Epithelial cell of prostate (primary cell): Measurements from ENCODE around the gene ADAMTSL5.
"Not testable (repeated sequence)": the region's sequence is repeated elsewhere in the genome, so short reads cannot be mapped to it uniquely, and the experiment has no call there.

Experiments used
- DNase-seq: peaks from one replicate; pipeline ENCODE4 v3.0.0-alpha.2; 2011; ENCODE audit warnings: low read depth, low spot score
- H3K27ac ChIP-seq: fragments of 450-650 bp; 2 replicates; pipeline ENCODE4 v1.5.1; 2017; ENCODE audit warnings: mild to moderate bottlenecking

ADAMTSL5 gene

DNA sequence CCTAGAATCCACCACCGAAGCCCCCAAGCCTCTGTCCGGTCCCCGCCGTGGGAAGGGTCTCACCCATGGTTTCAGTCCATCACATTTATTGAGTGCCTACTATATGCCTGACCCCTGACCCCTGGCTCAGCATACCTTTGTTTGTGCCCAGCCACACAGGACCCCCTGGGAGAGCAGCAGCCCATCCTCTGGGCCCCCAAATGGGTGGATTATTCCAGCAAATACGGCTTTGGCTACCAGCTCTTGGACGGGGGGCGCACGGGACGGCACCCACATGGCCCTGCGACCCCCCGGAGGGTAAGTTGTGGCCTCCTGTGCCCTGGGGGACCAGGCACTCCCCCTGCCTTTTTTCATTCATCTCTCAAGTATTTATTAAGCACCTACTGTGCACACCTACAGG lies 18.8 kb upstream of the ADAMTSL5 start:
- no peak for DNase-seq
- no peak overlapping the region for H3K27ac ChIP-seq

DNA sequence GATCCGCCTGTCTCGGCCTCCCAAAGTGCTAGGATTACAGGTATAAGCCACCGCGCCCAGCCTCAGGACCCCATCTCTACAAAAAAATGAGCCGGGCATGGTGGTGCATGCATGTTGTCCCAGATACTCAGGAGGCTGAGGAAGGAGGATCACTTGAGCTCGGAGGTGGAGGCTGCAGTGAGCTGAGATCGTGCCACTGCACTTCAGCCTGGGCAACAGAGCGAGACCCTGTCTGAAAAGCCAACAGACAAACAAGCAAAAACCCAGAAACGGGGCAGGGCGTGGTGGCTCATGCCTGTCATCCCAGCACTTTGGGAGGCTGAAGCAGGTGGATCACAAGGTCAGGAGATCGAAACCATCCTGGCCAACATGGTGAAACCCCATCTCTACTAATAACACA lies 18.0 kb upstream of the ADAMTSL5 start:
- DNase-seq, H3K27ac ChIP-seq: not testable (repeated sequence)

DNA sequence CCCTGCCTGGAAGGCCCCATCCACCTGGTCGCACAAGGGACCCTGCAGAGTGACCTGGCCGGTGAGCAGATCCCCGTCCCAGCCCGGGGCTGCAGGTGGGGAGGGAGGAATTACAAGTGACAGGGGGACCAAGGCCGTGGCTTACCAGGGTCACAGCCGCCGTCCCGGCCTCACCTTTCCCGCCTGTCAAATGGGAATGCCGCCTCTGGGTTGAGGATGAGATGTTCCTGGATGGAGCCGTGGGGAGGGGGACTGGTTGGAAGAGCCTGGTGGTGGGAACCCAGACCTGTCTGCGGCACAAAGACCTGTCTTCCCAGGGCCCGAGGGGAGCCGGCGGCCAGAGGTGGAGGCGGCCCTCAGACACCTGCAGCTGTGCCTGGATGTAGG lies 16.6 kb upstream of the ADAMTSL5 start:
- no peak overlapping the region for H3K27ac ChIP-seq
- DNase-seq: no peak

DNA sequence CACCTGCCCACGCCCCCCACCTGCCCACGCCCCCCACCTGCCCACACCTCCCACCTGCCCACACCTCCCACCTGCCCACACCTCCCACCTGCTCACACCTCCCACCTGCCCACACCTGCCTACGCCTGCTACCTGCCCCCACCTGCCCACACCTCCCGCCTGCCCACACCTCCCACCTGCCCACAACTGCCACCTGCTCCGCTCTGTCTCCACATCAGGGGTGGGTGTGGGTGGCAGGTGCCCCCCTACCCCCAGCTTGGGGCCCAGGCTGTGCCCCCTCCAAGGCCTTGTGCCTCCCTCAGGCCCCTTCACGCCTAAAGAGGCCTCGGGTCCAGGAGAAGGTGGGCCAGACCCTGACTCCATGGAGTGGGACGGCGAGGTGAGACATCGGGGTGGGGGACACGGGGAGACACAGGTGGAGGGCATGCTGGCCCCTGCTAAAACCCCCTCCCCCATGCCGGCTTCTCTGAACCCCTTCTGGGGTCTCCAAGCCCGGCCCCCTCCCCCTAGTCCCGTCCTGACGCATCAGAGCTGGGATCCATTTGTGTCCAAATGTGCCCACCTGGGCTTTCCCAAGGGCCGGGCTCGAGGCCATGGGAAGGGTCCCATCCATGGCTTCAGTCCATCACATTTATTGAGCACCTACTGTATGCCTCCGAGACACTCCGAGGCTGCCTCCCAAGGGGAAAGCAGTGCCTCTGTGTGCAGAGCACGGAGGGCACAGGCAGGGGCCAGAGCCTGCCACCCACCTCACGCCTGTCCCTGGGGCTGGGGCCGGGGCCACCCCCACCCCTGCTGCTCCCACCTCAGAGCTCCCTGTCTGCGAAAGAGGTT lies 16.0 kb upstream of the ADAMTSL5 start:
- DNase-seq: no peak

DNA sequence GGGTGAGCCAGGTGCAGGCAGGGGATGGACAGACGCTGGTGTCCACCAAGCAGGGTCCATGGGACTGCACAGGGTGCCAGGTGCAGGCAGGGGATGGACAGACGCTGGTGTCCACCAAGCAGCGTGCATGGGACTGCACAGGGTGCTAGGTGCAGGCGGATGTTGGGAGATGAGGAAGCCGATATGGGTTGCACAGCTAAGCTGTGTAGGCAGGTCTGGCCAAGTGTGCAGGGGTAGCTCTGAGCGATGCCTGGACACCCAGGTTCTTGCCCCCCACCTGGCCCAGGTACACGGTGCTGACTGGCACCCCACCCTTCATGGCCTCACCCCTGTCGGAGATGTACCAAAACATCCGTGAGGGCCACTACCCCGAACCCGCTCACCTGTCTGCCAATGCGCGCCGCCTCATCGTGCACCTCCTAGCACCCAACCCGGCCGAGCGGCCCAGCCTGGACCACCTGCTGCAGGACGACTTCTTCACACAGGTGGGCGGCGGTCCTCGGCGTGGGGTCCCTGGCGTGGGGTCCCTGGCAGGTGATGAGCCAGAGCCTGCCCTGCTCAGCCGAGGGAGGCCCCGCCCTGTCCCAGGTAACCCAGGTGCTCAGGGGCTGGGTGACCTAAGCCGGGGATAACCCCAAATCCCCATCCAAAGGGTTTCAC lies 15.0 kb upstream of the ADAMTSL5 start:
- no peak overlapping the region for H3K27ac ChIP-seq
- no peak for DNase-seq

More for the DNA sequence above, 16.0 kb upstream of the ADAMTSL5 start:
- H3K27ac ChIP-seq: no peak overlapping the region

DNA sequence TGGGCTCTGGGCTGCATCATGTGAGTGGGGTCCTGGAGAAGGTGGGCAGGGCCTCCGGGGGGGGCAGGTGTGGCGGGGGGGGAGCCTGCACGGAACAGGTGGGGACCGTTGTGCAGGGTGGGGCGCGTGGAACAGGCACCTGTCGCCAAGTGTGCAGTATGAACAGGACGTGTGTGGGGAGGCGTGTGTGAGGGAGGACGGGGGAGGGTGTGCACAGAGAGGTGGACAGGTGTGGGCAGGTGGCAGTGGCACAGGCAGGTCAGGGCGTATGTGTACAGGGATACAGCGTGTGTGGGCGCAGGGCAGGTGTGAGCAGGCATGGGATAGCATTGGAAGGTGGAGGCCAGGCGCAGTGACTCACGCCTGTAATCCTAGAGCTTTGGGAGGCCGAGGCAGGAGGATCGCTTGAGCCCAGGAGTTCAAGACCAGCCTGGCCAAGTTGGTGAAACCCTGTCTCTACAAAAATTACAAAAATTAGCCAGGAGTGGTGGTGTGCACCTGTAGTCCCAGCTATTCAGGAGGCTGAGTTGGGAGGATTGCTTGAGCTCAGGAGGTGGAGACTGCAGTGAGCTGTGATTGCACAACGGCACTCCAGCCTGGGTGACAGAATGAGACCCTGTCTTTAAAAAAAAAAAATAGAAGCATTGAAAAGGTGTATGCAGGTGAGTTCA lies 14.3 kb upstream of the ADAMTSL5 start:
- no peak for DNase-seq
- no peak overlapping the region for H3K27ac ChIP-seq

DNA sequence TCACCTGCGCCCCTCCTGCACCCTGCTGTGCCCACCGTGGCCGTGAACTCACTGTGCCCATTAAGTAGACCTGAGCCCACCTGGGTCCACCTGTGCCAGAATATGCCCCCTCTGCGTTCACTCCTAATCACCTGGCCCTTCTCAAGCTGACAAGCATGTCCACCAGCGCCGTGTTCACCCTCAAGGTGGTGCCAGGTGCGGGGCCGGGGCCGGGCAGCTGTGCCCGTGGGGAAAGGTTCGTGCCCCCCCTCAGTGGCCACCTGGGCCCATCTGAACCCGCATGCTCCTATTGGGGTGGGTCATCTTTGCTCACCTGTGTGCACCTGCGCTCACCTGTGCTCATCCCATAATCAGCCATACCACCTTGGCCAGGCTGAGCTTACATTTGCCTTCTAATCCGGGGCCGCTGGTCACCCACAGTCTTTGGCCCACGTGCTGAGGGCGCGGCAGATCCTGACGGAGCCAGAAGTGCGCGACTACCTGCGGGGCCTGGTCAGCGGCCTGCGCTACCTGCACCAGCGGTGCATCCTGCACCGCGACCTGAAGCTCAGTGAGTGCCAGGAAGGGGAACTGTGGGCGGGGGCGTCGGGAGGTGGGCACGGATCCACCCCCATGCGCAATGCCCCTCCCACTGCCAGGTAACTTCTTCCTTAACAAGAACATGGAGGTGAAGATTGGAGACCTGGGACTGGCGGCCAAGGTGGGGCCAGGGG lies 13.4 kb upstream of the ADAMTSL5 start:
- H3K27ac ChIP-seq: no peak overlapping the region
- no peak for DNase-seq

DNA sequence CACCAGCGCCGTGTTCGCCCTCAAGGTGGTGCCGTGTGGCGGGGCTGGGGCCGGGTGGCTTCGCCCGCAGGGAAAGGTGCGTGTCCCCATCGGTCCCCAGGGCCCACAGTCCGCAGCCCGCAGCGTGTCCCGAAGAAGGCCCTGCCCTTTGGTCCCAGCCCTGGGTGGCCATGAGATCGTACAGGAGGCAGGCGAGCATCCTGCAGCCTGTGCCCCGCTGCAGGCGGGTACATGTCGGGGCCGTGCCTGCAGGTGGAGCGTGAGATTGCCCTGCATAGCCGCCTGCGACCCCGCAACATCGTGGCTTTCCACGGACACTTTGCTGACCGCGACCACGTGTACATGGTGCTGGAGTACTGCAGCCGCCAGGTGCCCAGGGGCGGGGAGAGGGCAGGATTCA lies 12.5 kb upstream of the ADAMTSL5 start:
- no peak overlapping the region for H3K27ac ChIP-seq
- DNase-seq: no peak

DNA sequence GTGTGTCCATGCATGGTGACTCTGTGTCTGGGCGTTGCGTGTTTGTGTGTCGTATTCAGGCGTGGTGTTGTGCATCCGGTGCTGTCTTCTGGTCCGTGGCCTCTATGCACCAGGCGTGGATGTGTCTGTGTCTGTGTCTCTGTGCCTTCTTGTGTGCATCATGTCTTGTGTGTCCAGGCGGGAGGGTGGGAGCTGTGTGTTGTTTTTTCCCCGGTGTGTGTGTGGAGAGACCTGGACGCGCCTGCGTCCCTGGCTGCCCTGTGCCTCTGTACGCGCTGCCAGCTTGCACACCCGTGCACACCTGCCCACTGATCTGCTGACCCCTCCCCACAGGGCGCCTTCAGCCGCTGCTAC lies 12.1 kb upstream of the ADAMTSL5 start:
- no peak for DNase-seq

DNA sequence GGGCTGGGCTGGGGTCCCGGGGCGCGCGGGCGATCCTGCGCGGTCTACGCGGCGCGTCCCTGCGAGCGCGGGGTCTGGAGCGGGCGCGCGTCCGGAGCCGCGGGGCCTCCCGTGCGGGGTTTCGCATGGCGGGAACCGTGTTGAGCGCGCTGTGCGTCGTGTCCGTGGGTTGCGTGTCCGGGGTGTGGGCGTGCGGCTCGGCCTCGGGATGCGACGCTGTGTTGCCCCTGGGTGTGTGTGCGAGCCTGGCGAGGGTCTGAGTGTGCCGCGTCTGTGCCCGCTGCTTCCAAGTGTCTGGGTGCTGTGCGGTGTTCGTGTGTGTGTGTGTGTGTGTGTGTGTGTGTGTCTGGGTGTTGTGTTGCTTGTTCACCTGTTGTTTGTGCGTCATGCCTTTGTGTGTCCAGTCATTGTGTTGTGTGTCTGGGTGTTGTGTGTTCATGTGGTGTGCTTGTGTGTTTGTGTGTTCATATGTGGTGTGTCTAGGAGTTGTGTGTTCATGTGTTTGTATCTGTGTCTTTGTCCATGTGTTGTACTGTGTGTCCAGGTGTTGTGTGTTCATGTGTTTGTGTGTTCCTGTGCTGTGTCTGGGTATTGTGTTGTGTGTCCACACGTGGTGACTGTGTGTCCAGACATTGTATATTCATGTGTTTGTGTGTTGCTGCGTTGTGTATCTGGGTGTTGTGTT lies 11.6 kb upstream of the ADAMTSL5 start:
- H3K27ac ChIP-seq: no peak overlapping the region
- DNase-seq: no peak

More for the DNA sequence above, 12.1 kb upstream of the ADAMTSL5 start:
- no peak overlapping the region for H3K27ac ChIP-seq

DNA sequence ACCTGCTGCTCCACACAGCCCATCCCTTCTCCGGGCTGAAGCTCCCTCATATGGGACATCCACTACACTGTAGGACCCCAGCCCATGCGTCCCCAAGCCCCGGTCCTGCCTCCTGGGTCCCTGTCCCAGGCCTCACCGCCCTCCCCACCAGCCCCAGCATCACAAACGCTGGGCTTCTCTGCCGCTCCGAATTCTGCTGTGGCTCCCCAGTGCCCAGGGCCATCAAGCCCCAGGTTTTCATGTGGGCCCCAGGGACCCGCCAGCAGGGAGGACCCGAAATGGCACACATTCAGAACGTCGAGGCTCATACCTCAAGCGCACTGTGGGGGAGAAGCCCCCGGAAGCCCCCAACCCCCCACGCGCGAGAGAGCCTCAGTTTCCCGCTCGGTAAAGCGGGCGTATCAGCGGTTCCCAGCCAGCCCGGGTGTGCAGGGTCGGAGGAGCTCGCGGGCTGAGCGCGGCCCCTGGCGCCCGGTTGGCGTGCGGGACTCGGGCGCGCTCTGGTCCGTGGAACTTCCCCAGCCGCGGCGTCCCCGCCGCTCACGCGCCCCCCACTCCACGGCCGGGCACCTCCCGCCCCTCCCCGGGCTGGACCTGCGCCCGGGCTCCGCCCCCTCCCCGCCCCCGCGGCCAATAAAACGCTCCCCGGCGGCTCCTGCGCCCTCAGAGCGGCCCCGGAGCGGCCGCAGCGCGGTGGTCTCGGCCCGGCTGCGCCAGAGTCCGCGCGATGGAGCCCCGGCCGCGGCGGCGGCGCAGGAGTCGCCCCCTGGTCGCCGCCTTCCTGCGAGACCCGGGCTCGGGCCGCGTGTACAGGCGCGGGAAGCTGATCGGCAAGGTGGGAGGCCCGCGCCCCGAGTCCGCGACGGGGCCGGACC lies 10.8 kb upstream of the ADAMTSL5 start, which contains the start of gene PLK5:
PLK5 (plus strand) TSS at position 666 of the 875 bp plus-strand sequence. CDS start 2,920 bp downstream, outside the sequence.
- H3K27ac ChIP-seq: no peak within 1 kb of the TSS
- no peak for DNase-seq

DNA sequence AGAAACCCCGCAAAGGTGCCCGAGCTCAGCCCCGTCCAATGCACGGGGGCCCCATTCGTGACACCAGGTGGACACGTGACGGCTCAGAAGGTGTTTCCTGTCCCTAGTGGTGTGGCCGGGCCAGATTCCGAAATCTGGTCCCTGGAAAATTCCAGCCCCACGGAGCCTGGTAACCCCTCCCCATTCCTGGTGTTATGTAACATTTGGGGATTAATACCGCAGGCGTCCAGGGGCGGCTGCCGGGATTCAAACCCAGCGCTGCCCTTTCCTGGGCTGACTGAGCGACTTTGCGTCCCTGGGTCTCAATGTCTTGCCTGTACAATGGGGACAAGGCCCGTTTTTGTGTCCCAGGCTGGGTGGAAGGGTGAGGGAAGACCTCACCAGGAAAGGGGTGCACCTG lies 10.0 kb upstream of the ADAMTSL5 start:
- no peak overlapping the region for H3K27ac ChIP-seq
- DNase-seq: no peak

DNA sequence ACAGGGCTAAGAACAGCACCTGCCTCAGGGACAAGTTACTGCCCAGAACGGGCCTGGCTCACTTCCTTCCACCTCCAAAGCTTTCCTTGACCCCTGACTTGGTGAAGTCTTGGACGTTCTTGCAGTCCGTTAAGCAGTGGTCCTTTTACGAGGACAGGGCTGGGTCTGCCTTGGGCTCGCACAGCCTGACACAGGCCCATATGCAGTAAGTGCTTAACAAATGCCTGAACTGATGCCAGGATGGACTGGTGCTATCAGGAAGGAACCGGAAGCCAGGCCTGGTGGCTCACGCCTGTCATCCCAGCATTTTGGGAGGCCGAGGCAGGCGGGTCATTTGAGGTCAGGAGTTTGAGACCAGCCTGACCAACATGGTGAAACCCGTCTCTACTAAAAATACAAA lies 9.2 kb upstream of the ADAMTSL5 start:
- DNase-seq: no peak

DNA sequence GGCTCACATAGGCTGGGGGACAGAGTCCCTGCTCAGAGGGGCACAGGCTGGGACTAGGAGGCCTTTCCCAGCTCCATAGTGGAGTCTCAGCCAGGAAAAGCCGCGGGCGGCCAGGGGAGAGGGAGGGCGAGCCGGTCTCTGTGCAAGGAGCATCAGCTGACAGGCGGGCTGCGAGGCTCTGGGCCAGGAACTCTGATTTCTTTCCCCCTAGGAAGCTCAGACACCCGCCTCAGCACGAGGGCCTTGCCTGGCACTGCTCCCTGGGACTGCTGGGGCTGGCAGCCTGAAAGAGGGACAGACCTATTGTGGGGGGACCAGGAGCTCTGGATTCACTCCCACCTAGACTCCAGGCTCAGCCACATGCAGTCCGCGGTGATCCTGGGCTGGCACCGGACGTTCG lies 8.8 kb upstream of the ADAMTSL5 start:
- no peak for DNase-seq
- H3K27ac ChIP-seq: no peak overlapping the region

More for the DNA sequence above, 9.2 kb upstream of the ADAMTSL5 start:
- no peak overlapping the region for H3K27ac ChIP-seq

DNA sequence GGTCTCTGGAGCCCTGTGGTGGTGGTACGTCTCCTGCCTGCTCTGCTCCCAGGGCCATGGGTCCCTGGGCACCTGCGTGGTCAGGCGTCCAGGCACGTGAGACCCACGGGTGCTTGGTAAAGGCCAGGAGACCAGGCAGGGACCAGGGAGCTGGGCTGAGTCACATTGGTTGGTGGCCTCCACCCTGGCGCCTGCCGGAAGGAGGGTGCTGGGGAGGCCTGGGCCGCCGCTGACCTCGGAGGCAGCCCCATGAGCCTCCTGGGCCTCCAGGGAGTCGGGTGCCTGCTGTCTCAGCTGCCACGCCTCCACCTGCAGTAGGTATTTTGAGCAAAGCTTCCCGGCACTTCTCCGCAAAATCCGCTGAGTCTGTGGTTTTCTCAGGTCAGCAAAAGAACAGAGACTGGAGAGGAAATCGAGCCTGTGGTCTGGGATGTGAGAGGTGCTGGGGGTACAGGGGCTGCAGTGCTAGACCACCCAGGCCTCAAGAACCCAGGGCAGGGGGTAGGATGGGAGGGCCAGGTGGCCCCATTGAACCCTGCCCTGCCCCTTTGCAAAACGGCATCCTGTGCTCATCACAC lies 7.5 kb upstream of the ADAMTSL5 start:
- no peak for DNase-seq
- no peak overlapping the region for H3K27ac ChIP-seq

DNA sequence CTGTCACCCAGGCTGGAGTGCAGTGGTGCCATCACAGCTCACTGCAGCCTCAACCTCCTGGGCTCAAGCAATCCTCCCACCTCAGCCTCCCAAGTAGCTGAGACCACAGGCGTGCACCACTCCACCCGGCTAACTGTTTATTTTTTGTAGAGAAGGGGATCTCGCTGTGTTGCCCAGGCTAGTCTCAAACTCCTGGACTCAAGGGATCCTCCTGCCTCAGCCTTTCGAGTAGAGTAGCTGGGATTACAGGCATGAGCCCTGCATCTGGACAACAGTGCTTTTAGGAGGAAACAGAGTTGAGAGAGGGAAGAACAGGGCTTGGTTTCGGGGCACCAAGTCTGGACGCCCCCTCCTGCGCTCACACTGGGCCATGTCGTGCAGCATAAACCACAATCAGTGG lies 7.0 kb upstream of the ADAMTSL5 start:
- H3K27ac ChIP-seq: not testable (repeated sequence)

DNA sequence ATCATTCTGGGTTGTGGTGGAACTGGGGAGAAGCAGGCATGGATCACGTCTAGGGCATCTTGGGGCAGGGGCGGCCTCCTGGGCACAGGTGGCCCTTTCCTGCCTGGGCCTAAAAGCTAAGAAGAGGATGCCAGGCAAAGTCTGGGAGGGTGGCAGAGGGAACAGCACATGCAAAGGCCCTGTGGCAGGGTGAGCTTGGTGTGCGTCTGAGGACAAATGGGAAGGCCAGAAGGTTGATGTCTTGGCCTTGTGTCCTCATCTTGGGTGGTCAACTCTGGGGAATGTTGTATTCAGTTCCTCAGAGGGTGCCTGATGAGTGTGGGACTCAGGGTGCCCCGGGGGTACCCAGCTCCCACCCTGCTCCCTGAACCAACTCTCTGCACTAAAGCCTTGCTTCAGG lies 5.7 kb upstream of the ADAMTSL5 start:
- H3K27ac ChIP-seq: no peak overlapping the region
- DNase-seq: no peak

More for the DNA sequence above, 7.0 kb upstream of the ADAMTSL5 start:
- not testable (repeated sequence) for DNase-seq

DNA sequence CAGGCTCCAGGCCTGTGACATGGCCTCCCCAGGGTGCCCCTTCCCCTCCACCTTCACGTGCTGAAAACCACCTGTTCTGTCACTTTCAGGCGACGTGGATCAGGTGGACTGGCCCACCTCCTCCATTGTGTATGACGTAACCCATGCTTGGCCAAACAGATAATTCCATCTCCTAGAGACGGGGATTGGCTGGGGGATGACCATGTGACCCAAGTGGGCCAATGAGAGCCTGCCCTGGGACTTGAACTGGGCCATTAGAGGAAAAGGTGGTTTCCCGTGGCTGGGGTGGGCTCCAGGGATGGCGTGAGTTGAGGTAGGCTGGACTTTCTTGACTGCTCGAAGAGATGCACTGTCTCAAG lies 3.6 kb upstream of the ADAMTSL5 start:
- H3K27ac ChIP-seq: no peak overlapping the region
- DNase-seq: no peak
